ENCODE measurements around the gene RASD2. TPM values are rescaled to one million over a fixed set of nuclear protein-coding genes. Genes with fewer than 3 reads are reported as not detected.

The RASD2 gene
- total RNA-seq, 1 experiment from 2014 or later = 3.1 TPM

DNA sequence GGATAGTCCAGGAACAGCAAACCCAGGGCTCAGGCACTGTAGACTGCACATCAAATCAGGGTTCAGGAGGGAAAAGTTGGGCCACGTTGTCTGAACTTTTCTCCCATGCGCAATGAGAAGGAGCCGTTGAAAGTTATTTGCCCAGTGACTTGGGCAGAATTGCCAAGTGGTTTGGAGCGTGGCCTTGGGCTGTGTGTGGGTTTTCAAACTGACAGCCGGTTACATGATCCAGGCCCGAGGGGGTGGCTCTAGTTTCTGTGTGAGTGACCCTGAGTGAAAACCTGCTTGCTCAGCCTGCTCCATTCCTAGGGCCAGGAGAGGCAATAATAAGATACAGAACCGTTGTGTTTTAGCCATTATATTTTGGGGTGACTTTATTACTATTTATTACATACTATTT is 56.2 kb downstream of the RASD2 start (continued):
- TF ChIP-seq FOXJ3 (CRISPR knock-in tag; IDR thresholded peaks at IDR 0.05; ENCODE audit: borderline replicate concordance) (no peak), IRF2 (CRISPR knock-in tag; IDR thresholded peaks at IDR 0.05; ENCODE audit: borderline replicate concordance, low read depth) (no peak), ELF4 (CRISPR knock-in tag; IDR thresholded peaks at IDR 0.05; ENCODE audit: low read depth) (no peak), GRHL2 (CRISPR knock-in tag; IDR thresholded peaks at IDR 0.05; ENCODE audit: insufficient replicate concordance, severe bottlenecking) (no peak), ZNF317 (CRISPR knock-in tag; IDR thresholded peaks at IDR 0.05; ENCODE audit: borderline replicate concordance, low read depth) (no peak), NFYB (CRISPR knock-in tag; conservative IDR thresholded peaks at IDR 0.05; ENCODE audit: low read depth) (no peak)

- peaks cover 5% of the 10 kb centered on the region; the same call in 1 of the 2 replicates for H3K27me3 Mint-ChIP-seq (ENCODE audit: low read depth)
- H3K27ac Mint-ChIP-seq = no peak overlapping the region
- peaks cover 11% of the 10 kb centered on the region for H3K4me1 Mint-ChIP-seq
- H3K36me3 Mint-ChIP-seq = no peaks in the 10 kb centered on the region
- no peaks in the 10 kb centered on the region for H3K9me3 Mint-ChIP-seq
- ATAC-seq (no peak), DNase-seq (ENCODE audit: low spot score) (no peak)
- TF ChIP-seq EMX1 (CRISPR knock-in tag; IDR thresholded peaks at IDR 0.05) = no peak
- TF ChIP-seq, protein P1, sequence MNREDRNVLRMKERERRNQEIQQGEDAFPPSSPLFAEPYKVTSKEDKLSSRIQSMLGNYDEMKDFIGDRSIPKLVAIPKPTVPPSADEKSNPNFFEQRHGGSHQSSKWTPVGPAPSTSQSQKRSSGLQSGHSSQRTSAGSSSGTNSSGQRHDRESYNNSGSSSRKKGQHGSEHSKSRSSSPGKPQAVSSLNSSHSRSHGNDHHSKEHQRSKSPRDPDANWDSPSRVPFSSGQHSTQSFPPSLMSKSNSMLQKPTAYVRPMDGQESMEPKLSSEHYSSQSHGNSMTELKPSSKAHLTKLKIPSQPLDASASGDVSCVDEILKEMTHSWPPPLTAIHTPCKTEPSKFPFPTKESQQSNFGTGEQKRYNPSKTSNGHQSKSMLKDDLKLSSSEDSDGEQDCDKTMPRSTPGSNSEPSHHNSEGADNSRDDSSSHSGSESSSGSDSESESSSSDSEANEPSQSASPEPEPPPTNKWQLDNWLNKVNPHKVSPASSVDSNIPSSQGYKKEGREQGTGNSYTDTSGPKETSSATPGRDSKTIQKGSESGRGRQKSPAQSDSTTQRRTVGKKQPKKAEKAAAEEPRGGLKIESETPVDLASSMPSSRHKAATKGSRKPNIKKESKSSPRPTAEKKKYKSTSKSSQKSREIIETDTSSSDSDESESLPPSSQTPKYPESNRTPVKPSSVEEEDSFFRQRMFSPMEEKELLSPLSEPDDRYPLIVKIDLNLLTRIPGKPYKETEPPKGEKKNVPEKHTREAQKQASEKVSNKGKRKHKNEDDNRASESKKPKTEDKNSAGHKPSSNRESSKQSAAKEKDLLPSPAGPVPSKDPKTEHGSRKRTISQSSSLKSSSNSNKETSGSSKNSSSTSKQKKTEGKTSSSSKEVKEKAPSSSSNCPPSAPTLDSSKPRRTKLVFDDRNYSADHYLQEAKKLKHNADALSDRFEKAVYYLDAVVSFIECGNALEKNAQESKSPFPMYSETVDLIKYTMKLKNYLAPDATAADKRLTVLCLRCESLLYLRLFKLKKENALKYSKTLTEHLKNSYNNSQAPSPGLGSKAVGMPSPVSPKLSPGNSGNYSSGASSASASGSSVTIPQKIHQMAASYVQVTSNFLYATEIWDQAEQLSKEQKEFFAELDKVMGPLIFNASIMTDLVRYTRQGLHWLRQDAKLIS (CRISPR knock-in tag; IDR thresholded peaks at IDR 0.05; ENCODE audit: borderline replicate concordance) = no peak
- TF ChIP-seq ETV6 (CRISPR knock-in tag; IDR thresholded peaks at IDR 0.05) = no peak
- TF ChIP-seq ZBTB43 (CRISPR knock-in tag; IDR thresholded peaks at IDR 0.05) = no peak
- no peak for TF ChIP-seq HMGA2 (CRISPR knock-in tag; IDR thresholded peaks at IDR 0.05)
- no peak for TF ChIP-seq MYBL2 (CRISPR knock-in tag; IDR thresholded peaks at IDR 0.05)
- TF ChIP-seq FOXP1 (CRISPR knock-in tag; IDR thresholded peaks at IDR 0.05; ENCODE audit: borderline replicate concordance) = no peak
- no peak for TF ChIP-seq GRHL2 (CRISPR knock-in tag; IDR thresholded peaks at IDR 0.05; ENCODE audit: insufficient replicate concordance, severe bottlenecking)
- no peak for TF ChIP-seq ESRRA (CRISPR knock-in tag; IDR thresholded peaks at IDR 0.05; ENCODE audit: borderline replicate concordance)
- no peak overlapping the region for H3K4me3 Mint-ChIP-seq
- ChIA-PET POLR2A (no interaction called here), CTCF (interaction anchor here (1.2 to 1.4 kb wide), 2 partner anchors 14 to 167 kb away, joined by 4 read pairs; no protein-coding TSS in a partner anchor)
Observed at GRCh38 chr22:35597692-35598395, 57.2 kb downstream of the RASD2 start.

DNA sequence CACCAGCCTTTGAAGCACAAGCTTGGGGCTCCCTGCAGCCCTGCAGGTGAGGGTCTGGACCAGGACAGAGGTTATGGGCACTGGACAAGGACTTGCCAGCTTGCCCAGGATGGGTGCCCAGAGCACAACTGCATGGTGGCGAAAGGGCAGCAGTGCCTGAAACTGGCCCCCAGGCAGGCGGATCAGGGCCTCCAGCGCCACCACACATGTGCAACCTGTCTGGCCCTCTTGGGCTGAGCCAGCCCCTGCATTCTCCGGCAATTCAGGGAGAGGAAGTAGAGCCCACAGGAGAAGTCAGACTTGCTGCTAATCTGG is 57.7 kb downstream of the RASD2 start:
- DNase-seq (ENCODE audit: low spot score) (no peak), ATAC-seq (no peak)
- Mint-ChIP-seq H3K27me3 (ENCODE audit: low read depth) (peaks cover 5% of the 10 kb centered on the region; the same call in 1 of the 2 replicates), H3K4me1 (peaks cover 8% of the 10 kb centered on the region), H3K4me3 (no peak overlapping the region), H3K9me3 (no peaks in the 10 kb centered on the region), H3K36me3 (no peaks in the 10 kb centered on the region), H3K27ac (no peak overlapping the region)
- ChIA-PET CTCF (interaction anchor here (1.2 to 1.4 kb wide), 2 partner anchors 15 to 167 kb away, joined by 4 read pairs; no protein-coding TSS in a partner anchor), POLR2A (no interaction called here)
- no peak for TF ChIP-seq GRHL2 (CRISPR knock-in tag; IDR thresholded peaks at IDR 0.05; ENCODE audit: insufficient replicate concordance, severe bottlenecking)
- TF ChIP-seq NFE2L1 (CRISPR knock-in tag; IDR thresholded peaks at IDR 0.05) = no peak
- TF ChIP-seq ARID4B (CRISPR knock-in tag; IDR thresholded peaks at IDR 0.05; ENCODE audit: borderline replicate concordance) = no peak
- TF ChIP-seq NFATC4 (CRISPR knock-in tag; IDR thresholded peaks at IDR 0.05) = no peak
- no peak for TF ChIP-seq NFYB (CRISPR knock-in tag; conservative IDR thresholded peaks at IDR 0.05; ENCODE audit: low read depth)
- TF ChIP-seq OVOL2 (CRISPR knock-in tag; IDR thresholded peaks at IDR 0.05; ENCODE audit: borderline replicate concordance) = no peak
- TF ChIP-seq ETV6 (CRISPR knock-in tag; IDR thresholded peaks at IDR 0.05) = no peak
- TF ChIP-seq, protein P2, sequence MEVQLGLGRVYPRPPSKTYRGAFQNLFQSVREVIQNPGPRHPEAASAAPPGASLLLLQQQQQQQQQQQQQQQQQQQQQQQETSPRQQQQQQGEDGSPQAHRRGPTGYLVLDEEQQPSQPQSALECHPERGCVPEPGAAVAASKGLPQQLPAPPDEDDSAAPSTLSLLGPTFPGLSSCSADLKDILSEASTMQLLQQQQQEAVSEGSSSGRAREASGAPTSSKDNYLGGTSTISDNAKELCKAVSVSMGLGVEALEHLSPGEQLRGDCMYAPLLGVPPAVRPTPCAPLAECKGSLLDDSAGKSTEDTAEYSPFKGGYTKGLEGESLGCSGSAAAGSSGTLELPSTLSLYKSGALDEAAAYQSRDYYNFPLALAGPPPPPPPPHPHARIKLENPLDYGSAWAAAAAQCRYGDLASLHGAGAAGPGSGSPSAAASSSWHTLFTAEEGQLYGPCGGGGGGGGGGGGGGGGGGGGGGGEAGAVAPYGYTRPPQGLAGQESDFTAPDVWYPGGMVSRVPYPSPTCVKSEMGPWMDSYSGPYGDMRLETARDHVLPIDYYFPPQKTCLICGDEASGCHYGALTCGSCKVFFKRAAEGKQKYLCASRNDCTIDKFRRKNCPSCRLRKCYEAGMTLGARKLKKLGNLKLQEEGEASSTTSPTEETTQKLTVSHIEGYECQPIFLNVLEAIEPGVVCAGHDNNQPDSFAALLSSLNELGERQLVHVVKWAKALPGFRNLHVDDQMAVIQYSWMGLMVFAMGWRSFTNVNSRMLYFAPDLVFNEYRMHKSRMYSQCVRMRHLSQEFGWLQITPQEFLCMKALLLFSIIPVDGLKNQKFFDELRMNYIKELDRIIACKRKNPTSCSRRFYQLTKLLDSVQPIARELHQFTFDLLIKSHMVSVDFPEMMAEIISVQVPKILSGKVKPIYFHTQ (CRISPR knock-in tag; IDR thresholded peaks at IDR 0.05) = no peak
- no peak for TF ChIP-seq ZNF138 (CRISPR knock-in tag; conservative IDR thresholded peaks at IDR 0.05)
- no peak for TF ChIP-seq ZNF416 (CRISPR knock-in tag; IDR thresholded peaks at IDR 0.05)
- no peak for TF ChIP-seq ZNF317 (CRISPR knock-in tag; IDR thresholded peaks at IDR 0.05; ENCODE audit: borderline replicate concordance, low read depth)
